Activated CD4-positive, alpha-beta T cell treated with anti-CD3 and anti-CD28 coated beads for 48 hours (primary cell): ENCODE data around the gene KIF14.
A peak's percentile ranks its signal among the peaks of the same experiment; 100 is the strongest.
"Not testable (repeated sequence)": the region's sequence is repeated elsewhere in the genome, so short reads cannot be mapped to it uniquely, and the experiment has no call there.

Source experiments
- DNase-seq: peaks from one replicate; pipeline ENCODE4 v3.0.0-alpha.2; 2020

Gene KIF14

GRCh38 chr1:200634261-200635122 is 13.9 kb upstream of the KIF14 start:
- DNase-seq: no peak

GRCh38 chr1:200631375-200631774 is 10.8 kb upstream of the KIF14 start:
- no peak for DNase-seq

- DNase-seq: not testable (repeated sequence)
Observed at GRCh38 chr1:200630515-200630899, 10.0 kb upstream of the KIF14 start.

GRCh38 chr1:200629876-200630514 is 9.4 kb upstream of the KIF14 start:
- no peak for DNase-seq

GRCh38 chr1:200628223-200628881 is 7.8 kb upstream of the KIF14 start:
- DNase-seq: peak; percentile 62

DNA sequence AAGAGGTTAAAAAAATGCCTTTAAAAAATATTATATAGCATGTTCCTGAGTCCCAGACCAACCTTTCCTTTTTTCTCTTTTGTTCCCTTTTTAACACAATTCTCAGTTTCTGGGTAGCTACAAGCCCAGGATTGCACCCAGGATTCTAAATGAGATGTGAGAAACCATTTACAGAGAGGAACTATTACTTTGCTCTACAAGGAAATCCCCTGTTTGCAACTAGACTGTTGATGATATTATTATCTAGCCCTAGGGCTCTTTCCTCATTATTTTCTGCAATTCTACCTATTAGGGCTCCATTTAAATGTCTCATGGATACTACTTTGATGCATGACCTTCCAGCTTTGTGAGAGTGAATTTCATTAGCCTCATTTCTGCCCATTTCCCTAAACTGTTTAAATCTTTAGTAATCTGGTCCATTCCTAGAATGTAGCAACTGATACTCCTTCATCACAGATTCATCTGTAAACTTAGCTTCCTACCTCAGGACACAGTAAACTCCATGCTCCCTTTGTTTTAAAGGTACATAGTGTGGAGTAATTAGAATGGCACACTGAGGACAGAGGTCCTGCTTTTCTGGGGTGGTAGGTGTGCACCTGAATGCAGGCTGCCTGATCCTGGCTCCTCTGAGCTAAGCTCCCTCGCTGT is 7.1 kb upstream of the KIF14 start:
- no peak for DNase-seq

DNA sequence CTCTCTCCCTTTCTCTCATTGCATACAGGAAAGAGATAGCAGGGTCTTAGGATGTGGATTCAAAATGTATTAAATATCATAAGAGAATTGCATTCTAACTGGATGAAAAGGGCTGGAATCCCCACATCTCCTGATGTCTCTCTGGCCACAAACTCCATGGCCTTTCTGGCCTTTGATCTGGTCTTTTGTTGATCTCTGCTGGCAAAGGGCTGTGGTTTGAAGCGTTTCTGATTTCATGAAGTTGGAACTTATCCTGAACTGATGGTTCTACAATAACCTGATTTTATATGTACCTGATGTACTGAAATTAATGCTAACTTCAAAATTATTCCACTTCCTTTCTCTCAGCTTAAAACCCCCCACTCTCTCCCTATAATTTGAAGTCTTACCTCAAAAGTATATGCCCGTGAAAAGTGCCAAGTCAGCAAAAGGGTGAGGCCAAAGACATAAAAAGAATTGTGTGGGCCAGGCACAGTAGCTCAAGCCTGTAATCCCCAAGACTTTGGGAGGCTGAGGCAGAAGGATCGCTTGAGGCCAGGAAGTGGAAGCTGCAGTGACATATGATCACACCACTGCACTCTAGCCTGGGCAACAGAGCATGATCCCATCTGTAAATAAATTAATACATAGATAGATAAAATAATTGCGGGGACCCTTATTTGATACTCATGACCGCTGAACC is 6.4 kb upstream of the KIF14 start:
- DNase-seq: no peak

DNA sequence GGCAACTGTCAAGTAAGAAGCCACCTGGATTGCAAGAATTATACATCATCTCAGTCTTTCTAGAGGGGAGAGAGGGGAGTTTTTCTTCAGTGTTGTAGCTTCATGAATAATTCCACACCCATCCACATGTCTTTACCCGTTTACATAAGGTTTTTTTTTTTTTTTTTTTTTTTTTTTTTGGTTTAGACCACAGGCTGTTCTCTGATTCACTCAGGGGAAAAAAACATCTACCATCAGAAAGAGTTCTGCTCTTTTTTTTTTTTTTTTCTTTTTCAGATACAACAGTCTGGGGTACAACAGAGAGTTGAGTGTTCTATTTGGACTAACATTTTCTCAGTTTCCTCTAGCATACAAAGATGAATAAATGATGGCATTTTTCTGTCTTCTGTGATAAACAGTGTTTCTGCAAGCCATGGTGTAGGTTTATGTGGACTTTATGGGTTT is 4.9 kb upstream of the KIF14 start:
- DNase-seq: no peak

DNA sequence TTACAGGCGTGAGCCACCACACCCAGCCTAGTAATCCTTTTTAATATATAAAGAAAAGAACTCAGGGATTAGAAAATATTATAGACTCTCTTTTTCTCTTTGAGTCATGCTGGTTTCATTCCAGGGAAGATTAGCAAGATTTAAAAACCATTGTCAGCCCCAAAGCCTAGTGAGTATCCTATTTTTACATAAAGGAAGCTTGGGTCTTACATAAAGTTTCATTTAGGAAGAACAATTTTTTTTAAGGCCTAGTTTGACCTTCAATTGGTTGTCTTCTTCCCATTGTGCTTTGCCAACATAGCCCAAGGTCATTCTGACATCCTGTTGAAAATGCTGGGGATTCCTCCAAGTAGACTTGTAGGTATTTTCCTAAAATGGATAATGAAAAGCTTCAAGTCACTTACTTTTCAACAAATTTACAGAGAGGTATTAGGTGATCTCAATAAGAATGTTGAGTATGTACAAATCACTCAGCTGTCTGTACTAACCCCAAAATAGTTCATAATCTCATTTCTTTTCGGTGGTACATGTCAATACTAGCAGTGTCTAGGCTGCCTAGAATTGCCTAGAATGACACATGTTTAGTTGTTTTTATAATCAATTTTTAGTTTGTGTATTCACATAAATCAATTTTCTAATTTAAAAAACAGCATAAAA is 4.3 kb upstream of the KIF14 start:
- no peak for DNase-seq

DNA sequence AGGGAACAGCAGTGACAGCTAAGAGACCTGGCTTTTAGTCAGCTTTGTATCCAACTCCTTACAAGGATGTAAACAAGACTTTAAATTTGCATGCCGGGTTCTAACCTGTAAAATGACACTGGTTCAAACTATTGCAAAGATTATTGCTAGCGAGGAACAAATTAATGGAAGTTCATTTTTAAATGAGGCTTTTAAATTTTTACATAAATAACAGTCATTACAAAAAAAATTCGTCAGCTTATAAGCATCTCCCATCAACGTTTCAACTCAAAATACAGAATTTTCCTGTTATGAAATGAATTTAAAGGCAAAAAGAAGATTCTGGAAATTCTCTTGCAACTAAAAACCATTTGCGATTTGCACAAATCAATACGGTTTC is 668 bp downstream of the KIF14 start:
- DNase-seq: no peak

GRCh38 chr1:200610846-200611245 is 9.7 kb downstream of the KIF14 start:
- DNase-seq: no peak

DNA sequence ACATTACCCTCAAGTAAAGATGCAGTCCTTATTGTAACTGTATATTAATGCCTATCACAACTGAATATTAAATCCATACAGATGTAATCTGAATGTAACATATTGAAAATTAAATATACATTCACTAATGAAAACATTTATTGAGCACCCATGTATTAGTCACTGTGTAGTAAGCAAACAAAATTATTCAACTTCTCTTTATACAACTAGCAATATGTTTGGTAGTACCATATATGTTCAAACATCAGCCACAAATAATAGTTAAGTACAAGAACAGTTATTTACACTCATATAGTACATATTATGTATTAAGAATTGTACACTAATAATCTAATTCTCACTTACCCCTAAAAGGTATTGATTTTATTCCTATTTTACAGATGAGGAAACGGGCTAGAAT is 17.9 kb downstream of the KIF14 start:
- DNase-seq: no peak

DNA sequence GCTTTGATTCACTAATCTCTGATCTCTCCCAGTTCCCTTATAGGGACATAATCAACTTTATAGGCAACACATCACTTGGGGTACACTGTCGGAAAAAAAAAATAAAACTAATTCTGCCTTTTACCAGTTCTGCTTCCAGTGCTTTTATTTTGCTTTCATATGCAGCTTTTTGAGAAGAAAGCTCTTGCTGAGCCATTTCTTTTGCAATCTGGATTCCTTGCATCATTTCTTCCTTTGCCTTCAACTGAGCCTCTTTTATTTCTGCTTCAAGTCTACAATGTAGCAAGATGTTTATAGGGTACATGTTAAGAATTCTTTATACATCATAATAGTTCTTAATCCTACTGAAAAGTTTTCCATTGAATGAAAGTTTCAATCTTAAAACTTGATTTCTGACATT is 30.6 kb downstream of the KIF14 start:
- no peak for DNase-seq

- DNase-seq: no peak
Observed at GRCh38 chr1:200588698-200589097, 31.9 kb downstream of the KIF14 start.

DNA sequence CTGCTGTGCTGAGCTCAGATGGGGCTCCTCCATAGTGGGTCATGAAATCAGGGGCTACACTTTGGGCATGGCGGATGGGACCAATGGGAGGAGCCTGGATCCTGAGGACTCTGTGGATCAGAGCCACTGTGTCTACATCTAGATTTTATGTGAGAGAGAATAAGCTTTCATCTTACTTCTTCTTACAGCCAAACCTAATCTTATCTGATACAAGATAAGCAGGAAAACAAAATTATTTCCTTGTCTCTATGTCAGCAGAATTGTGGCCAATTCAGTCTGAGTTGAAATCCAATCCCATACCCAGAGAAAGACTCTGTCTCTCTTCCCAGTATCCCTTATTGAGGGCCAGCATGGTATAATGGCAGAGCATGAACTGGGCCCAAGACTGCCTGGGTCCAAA is 56.2 kb downstream of the KIF14 start:
- DNase-seq: no peak

- no peak for DNase-seq
Observed at GRCh38 chr1:200561856-200562214, 58.7 kb downstream of the KIF14 start.

DNA sequence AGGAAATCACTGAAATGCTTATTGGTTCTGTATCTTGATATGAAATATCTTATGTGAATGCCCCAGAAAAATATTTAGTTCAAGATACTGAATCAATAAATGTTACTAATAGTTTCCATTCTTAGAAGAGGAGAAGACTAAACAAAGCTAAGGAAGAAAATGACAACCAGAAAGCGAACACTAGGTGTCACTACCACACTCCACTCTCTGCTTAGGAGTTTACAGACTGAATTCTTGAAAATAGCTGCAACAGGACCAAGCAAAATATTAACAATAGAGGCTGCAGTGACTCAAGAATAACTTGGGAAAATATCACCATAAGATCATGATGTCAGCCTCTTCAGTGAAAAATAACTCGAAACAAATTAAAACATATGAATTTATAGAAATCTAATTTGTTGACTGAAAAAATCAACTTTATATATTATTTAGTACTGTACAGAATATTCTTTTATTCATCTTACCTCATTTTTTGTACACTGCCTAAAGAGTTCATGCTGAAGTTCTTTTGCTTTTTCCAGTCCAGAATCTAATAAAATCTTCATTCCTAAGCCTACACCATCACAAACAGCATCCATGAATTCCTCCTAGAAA is 61.6 kb downstream of the KIF14 start:
- peak; percentile 6 for DNase-seq

- no peak for DNase-seq
Observed at GRCh38 chr1:200556002-200556401, 64.5 kb downstream of the KIF14 start.

- DNase-seq: not testable (repeated sequence)
Observed at GRCh38 chr1:200552737-200553136, 67.8 kb downstream of the KIF14 start.

- DNase-seq: no peak
Observed at GRCh38 chr1:200550367-200550766, 70.2 kb downstream of the KIF14 start.

- no peak for DNase-seq
Observed at GRCh38 chr1:200547386-200547785, 73.2 kb downstream of the KIF14 start.

- DNase-seq: no peak
Observed at GRCh38 chr1:200546577-200546976, 74.0 kb downstream of the KIF14 start.
